HG03064 (cell line): Measurements from ENCODE around the gene AZGP1.
"Not testable (repeated sequence)": the region's sequence is repeated elsewhere in the genome, so short reads cannot be mapped to it uniquely, and the experiment has no call there.

Source experiments
- ATAC-seq: cut with Tn5 transposase; IDR thresholded peaks from one replicate; pipeline ENCODE4 v1.9.1; 2021; ENCODE audit warnings: low read depth; ENCODE audit not compliant: unreplicated experiment

AZGP1 gene

GRCh38 chr7:100000239-100000638 is 24.4 kb upstream of the AZGP1 start:
- no peak for ATAC-seq

GRCh38 chr7:99997545-99998137 is 21.8 kb upstream of the AZGP1 start:
- ATAC-seq: no peak

GRCh38 chr7:99996755-99997544 is 21.1 kb upstream of the AZGP1 start:
- ATAC-seq: no peak

- no peak for ATAC-seq
Observed at GRCh38 chr7:99994819-99995218, 19.0 kb upstream of the AZGP1 start.

GRCh38 chr7:99992330-99993038 is 16.7 kb upstream of the AZGP1 start:
- no peak for ATAC-seq

GRCh38 chr7:99991543-99991942 is 15.7 kb upstream of the AZGP1 start:
- ATAC-seq: not testable (repeated sequence)

GRCh38 chr7:99990460-99990852 is 14.6 kb upstream of the AZGP1 start:
- no peak for ATAC-seq

- no peak for ATAC-seq
Observed at GRCh38 chr7:99987846-99988245, 12.0 kb upstream of the AZGP1 start.

- ATAC-seq: not testable (repeated sequence)
Observed at GRCh38 chr7:99987306-99987705, 11.5 kb upstream of the AZGP1 start.

- ATAC-seq: no peak
Observed at GRCh38 chr7:99984593-99984992, 8.8 kb upstream of the AZGP1 start.

- not testable (repeated sequence) for ATAC-seq
Observed at GRCh38 chr7:99981066-99981465, 5.2 kb upstream of the AZGP1 start.

- ATAC-seq: not testable (repeated sequence)
Observed at GRCh38 chr7:99980448-99980872, 4.6 kb upstream of the AZGP1 start.

GRCh38 chr7:99979814-99980225 is 4.0 kb upstream of the AZGP1 start:
- not testable (repeated sequence) for ATAC-seq

- ATAC-seq: no peak
Observed at GRCh38 chr7:99976626-99977025, 795 bp upstream of the AZGP1 start.

GRCh38 chr7:99974681-99975080 is 1.1 kb downstream of the AZGP1 start:
- no peak for ATAC-seq

- not testable (repeated sequence) for ATAC-seq
Observed at GRCh38 chr7:99973817-99974216, 2.0 kb downstream of the AZGP1 start.

GRCh38 chr7:99971242-99971641 is 4.6 kb downstream of the AZGP1 start:
- ATAC-seq: no peak

- ATAC-seq: not testable (repeated sequence)
Observed at GRCh38 chr7:99969813-99970212, 6.0 kb downstream of the AZGP1 start.

GRCh38 chr7:99969298-99969697 is 6.5 kb downstream of the AZGP1 start:
- ATAC-seq: no peak

- ATAC-seq: no peak
Observed at GRCh38 chr7:99958564-99959227, 17.1 kb downstream of the AZGP1 start.

GRCh38 chr7:99955247-99955646 is 20.6 kb downstream of the AZGP1 start:
- ATAC-seq: no peak
